Right lobe of liver (tissue), 4 donors: ENCODE measurements around the gene SPAG4.

Experiments
- POLR2A ChIP-seq: fragments of 450-650 bp; IDR thresholded peaks from one replicate; pipeline ENCODE4 v1.6.1; 2017; ENCODE audit warnings: antibody characterized with exemption, mild to moderate bottlenecking
- TF ChIP-seq, protein P1 (sequence below), 4 donors: fragments of 200-600 bp in 3 of 4; fragments of 450-650 bp in 1 of 4; IDR thresholded peaks; one replicate each; pipeline versions ENCODE4 v1.5.1 to v1.8.0; 2016 to 2022; ENCODE audit warnings: antibody characterized with exemption in 4 of 4, mild to moderate bottlenecking in 2 of 4
- donor health status: DM: no; HTN: no; CAD: no.
- donor health status: DM: no; HTN: no; CAD: no.
- donor health status: DM: no; HTN: yes; CAD: no.

DNA sequence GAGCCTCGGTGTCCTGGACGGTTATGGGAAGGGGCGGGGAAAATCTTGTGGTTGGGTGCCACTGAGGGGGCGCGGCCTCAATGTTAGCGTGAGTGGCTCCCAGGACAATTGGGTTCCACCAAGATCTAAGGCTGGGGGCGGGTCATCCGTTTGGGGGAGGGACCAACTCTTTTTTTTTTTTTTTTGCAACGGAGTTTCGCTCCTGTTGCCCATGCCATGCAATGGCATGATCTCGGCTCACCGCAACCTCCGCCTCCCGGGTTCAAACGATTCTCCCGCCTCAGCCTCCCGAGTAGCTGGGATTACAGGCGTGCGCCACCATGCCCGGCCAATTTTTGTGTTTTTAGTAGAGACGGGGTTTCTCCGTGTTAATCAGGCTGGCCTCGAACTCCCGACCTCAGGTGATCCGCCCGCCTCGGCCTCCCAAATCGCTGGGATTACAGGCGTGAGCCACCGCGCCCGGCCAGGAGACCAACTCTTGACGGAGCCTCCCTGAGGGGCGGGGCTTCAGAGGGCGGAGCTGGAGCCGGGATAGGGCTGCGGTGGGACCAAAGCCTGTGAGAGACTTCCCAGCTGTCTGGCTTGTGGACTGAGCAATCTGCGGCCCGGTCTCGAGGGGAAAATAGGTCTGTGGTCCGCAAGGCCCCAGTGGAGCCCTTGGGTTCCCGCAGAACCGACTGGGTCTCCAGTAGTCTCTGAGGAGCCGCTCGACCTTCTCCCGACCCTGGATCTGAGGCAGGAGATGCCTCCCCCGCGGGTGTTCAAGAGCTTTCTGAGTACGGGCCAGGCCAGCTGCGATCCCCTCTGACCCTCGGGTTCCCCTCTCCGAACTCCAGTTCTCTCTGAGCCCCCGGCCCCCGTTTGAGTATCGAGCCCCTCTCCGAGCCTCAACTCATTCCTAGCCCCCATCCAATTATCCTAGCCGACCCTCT is 1.1 kb downstream of the SPAG4 start:
- TF ChIP-seq, protein P1, sequence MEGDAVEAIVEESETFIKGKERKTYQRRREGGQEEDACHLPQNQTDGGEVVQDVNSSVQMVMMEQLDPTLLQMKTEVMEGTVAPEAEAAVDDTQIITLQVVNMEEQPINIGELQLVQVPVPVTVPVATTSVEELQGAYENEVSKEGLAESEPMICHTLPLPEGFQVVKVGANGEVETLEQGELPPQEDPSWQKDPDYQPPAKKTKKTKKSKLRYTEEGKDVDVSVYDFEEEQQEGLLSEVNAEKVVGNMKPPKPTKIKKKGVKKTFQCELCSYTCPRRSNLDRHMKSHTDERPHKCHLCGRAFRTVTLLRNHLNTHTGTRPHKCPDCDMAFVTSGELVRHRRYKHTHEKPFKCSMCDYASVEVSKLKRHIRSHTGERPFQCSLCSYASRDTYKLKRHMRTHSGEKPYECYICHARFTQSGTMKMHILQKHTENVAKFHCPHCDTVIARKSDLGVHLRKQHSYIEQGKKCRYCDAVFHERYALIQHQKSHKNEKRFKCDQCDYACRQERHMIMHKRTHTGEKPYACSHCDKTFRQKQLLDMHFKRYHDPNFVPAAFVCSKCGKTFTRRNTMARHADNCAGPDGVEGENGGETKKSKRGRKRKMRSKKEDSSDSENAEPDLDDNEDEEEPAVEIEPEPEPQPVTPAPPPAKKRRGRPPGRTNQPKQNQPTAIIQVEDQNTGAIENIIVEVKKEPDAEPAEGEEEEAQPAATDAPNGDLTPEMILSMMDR (IDR thresholded peaks at IDR 0.05) = no peak
- peak; percentile 72 for TF ChIP-seq POLR2A
